Measurements from ENCODE around the gene TLNRD1.
"Not testable (repeated sequence)": the region's sequence is repeated elsewhere in the genome, so short reads cannot be mapped to it uniquely, and the experiment has no call there.

Gene TLNRD1

DNA sequence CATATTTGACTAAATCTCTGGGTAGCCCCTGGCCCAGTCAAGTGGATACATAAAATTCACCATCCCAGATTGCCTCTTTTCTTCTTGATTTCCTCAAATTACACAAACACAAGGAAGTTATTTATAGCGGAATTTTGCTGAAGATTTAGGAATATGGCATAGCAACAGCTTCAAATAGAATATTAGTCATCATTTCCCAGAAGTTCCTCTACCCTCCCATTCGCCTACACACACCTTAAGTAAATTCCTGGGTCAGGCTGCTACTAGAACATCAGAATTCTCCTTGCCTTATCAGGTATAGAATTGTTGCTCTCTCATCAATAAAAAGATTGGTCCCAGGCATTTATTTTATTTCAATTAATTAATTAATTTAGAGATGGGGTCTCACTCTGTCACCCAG lies 42.7 kb upstream of the TLNRD1 start:
- no peak for DNase-seq (ENCODE audit: low spot score)
- in situ Hi-C loops (cut with MboI; ENCODE audit: low sequenced_read_pairs, unreplicated experiment): loop anchor here (25.0 kb wide), 1 partner anchor 171 kb away; the partner anchor contains the start of gene CEMIP
- TF ChIP-seq, protein P1, sequence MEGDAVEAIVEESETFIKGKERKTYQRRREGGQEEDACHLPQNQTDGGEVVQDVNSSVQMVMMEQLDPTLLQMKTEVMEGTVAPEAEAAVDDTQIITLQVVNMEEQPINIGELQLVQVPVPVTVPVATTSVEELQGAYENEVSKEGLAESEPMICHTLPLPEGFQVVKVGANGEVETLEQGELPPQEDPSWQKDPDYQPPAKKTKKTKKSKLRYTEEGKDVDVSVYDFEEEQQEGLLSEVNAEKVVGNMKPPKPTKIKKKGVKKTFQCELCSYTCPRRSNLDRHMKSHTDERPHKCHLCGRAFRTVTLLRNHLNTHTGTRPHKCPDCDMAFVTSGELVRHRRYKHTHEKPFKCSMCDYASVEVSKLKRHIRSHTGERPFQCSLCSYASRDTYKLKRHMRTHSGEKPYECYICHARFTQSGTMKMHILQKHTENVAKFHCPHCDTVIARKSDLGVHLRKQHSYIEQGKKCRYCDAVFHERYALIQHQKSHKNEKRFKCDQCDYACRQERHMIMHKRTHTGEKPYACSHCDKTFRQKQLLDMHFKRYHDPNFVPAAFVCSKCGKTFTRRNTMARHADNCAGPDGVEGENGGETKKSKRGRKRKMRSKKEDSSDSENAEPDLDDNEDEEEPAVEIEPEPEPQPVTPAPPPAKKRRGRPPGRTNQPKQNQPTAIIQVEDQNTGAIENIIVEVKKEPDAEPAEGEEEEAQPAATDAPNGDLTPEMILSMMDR (IDR thresholded peaks at IDR 0.05; ENCODE audit: borderline replicate concordance, control extremely low read depth, extremely low read depth, insufficient read depth, missing control alignments): no peak

DNA sequence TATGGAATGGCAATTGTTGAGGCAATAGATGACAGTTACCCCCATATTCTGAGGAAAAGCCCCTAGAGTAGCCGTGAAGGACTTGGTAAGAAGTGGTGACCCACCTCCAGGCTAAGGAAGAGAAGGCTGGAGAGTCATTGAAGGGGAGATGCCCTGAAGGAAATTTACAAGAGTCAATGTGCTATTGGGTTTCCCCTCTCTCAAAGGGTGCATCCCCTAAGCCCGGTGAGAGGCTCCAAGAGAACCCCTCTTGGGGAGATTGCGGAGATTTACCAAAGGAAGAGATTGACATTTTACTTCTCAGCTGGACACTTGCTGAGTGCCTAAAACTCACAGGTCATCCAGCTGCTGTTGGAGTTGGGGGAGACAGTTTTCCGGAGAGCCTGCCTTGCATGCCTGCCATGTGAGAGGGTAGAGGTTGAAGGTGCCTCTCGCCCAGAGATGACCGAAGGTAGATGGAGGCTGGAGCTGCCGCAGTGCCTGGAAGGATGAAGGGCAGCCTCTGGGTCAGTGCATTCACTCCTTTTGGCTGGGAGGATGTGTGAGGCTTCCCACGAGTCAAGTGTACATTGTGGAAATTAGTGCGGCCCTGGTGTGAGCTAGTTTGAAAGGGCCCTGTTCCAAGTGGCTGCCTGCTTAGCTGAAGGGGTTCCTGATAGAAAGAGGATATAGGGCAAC lies 41.8 kb upstream of the TLNRD1 start:
- in situ Hi-C loops (cut with MboI; ENCODE audit: low sequenced_read_pairs, unreplicated experiment): loop anchor here (25.0 kb wide), 1 partner anchor 172 kb away; the partner anchor contains the start of gene CEMIP
- TF ChIP-seq, protein P1 (IDR thresholded peaks at IDR 0.05; ENCODE audit: borderline replicate concordance, control extremely low read depth, extremely low read depth, insufficient read depth, missing control alignments): no peak
- DNase-seq (ENCODE audit: low spot score): no peak

DNA sequence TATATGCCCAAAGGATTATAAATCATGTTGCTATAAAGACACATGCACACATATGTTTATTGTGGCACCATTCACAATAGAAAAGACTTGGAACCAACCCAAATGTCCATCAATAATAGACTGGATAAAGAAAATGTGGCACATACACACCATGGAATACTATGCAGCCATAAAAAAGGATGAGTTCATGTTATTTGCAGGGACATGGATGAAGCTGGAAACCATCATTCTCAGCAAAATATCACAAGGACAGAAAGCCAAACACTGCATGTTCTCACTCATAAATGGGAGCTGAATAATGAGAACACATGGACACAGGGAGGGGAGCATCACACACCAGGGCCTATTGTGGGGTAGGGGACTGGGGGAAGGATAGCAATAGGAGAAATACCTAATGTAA lies 35.3 kb upstream of the TLNRD1 start:
- in situ Hi-C loops (cut with MboI; ENCODE audit: low sequenced_read_pairs, unreplicated experiment): loop anchor here (25.0 kb wide), 1 partner anchor 178 kb away; the partner anchor contains the start of gene CEMIP
- DNase-seq (ENCODE audit: low spot score): not testable (repeated sequence)

DNA sequence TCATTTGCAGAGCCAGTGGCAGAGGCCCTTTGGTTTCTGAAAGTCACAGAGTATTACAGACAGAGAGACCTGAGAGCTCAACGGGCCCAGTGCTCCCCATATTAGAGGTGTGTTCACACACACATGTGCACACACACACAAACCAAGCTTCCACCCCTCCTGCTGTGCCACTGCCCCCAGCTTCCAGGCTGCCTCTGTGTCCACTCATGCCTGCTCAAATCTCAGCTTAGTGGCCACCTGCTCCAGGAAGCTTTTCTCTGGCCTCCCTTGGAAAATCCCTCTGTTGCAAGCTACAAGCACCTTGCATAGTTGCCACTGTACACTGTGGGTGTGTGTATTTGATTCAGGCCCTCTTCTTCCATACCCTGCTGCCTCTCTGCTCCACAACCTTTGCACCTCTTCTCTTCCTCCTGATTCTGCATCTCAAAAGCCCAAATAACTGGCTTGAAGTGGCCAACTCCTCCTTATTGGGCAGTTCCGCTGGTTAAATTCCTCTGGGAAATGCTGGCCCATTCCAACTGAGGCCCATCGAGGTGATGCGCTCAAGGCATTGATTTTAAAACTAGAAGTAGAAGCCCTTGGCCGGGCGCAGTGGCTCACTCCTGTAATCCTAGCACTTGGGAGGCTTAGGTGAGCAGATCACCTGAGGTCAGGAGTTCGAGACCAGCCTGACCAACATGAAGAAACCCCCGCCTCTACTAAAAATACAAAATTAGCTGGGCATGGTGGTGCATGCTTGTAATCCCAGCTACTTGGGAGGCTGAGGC lies 34.1 kb upstream of the TLNRD1 start:
- TF ChIP-seq, protein P1 (IDR thresholded peaks at IDR 0.05; ENCODE audit: borderline replicate concordance, control extremely low read depth, extremely low read depth, insufficient read depth, missing control alignments): no peak
- in situ Hi-C loops (cut with MboI; ENCODE audit: low sequenced_read_pairs, unreplicated experiment): loop anchor here (25.0 kb wide), 1 partner anchor 179 kb away; the partner anchor contains the start of gene CEMIP

DNA sequence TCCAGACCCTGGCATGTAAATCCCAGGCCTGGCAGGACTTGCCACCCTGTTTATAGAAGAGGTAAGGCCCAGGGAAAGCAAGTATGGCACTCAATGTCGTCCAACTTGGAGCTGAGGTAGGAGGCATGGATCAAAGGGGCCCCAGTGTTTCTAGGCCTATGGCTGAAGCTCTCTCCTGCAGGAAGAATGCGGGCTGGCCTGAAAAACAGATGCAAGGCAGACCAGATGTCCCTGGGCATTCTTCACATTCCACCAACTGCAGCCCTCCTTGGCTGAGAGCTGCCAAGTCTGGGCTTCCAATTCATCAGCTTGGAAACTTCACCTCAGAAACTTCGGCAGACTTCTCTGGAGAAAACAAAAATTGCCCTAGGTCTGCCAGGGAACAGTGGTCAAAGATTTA lies 33.3 kb upstream of the TLNRD1 start:
- in situ Hi-C loops (cut with MboI; ENCODE audit: low sequenced_read_pairs, unreplicated experiment): loop anchor here (25.0 kb wide), 1 partner anchor 180 kb away; the partner anchor contains the start of gene CEMIP
- DNase-seq (ENCODE audit: low spot score): no peak
- TF ChIP-seq, protein P1 (IDR thresholded peaks at IDR 0.05; ENCODE audit: borderline replicate concordance, control extremely low read depth, extremely low read depth, insufficient read depth, missing control alignments): no peak

More for the DNA sequence above, 34.1 kb upstream of the TLNRD1 start:
- no peak for DNase-seq (ENCODE audit: low spot score)

DNA sequence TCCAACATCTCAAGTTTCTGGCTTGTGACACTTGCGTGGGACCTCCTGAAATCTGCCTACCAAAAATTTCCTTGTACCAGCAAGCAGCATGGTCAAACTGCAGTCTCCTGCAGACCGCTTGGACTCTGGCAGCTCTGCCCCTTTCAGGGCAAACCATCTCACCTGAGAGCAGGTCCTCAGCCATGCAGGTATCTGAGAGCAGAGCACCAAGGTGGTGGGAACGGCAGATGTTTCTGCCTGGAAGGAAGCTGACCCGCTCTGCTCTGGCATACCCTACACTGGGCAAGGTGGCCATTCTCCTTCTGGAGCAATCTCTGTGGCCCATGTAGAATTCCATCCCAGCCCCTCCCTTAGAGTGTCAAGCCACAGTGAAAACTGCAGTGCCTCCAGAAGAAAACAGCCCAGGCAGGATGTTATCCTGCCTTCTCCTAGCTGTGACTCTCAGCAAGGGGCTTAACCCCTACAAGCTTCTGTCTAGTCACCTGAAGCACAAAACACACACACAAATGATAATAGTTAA lies 32.7 kb upstream of the TLNRD1 start:
- TF ChIP-seq, protein P1 (IDR thresholded peaks at IDR 0.05; ENCODE audit: borderline replicate concordance, control extremely low read depth, extremely low read depth, insufficient read depth, missing control alignments): no peak
- in situ Hi-C loops (cut with MboI; ENCODE audit: low sequenced_read_pairs, unreplicated experiment): loop anchor here (25.0 kb wide), 1 partner anchor 181 kb away; the partner anchor contains the start of gene CEMIP
- DNase-seq (ENCODE audit: low spot score): no peak

Measured in GM13976 (cell line).